OCI-LY7 (cell line): ENCODE measurements around the gene FCGBP. TPM values are rescaled to one million over a fixed set of nuclear protein-coding genes. Genes with fewer than 3 reads are reported as not detected.

Source experiments
- BruUV-seq: library from RNA; stranded (reverse); fragments of 400-500 nt; replicated peaks from 2 replicates; lab custom pipeline; 2021; lab: Mats Ljungman, UMichigan
- CTCF ChIA-PET: fragments of 300-600 bp; sonication (Branson Sonifier 250); formaldehyde crosslinking; loops from one replicate; lab custom pipeline; 2022; ENCODE audit warnings: antibody characterized with exemption; ENCODE audit not compliant: unreplicated experiment; lab: Charles Lee
- POLR2A ChIA-PET: fragments of 300-600 bp; sonication (Branson Sonifier 250); formaldehyde crosslinking; loops from one replicate; lab custom pipeline; 2022; ENCODE audit warnings: antibody characterized with exemption; lab: Charles Lee
- DNase-seq: peaks from one replicate; pipeline ENCODE4 v3.0.0-alpha.2; 2015; ENCODE audit warnings: low spot score
- H2AFZ ChIP-seq: fragments of 200-600 bp; sonication (generic), shearing (Covaris generic); 2 replicates; pipeline ENCODE4 v1.6.1; 2014; ENCODE audit warnings: mild to moderate bottlenecking, antibody characterized with exemption, low read length, moderate library complexity
- H3K27ac ChIP-seq: fragments of 200-600 bp; sonication (generic); 2 replicates; pipeline ENCODE4 v1.5.1; 2014; ENCODE audit warnings: mixed run types, low read depth, mild to moderate bottlenecking, moderate library complexity, low read length, inconsistent platforms; ENCODE audit not compliant: poor library complexity, severe bottlenecking
- H3K36me3 ChIP-seq: fragments of 200-600 bp; sonication (generic); 2 replicates; pipeline ENCODE4 v1.6.1; 2014; ENCODE audit warnings: mild to moderate bottlenecking, antibody characterized with exemption, low read length, moderate library complexity, mixed read lengths; ENCODE audit not compliant: insufficient read depth
- H3K4me1 ChIP-seq: fragments of 200-600 bp; sonication (generic); 2 replicates; pipeline ENCODE4 v1.5.1; 2014; ENCODE audit warnings: mild to moderate bottlenecking, low read length; ENCODE audit not compliant: insufficient read depth, poor library complexity, severe bottlenecking
- H3K4me2 ChIP-seq: fragments of 200-600 bp; sonication (generic); 2 replicates; pipeline ENCODE4 v1.6.1; 2014; ENCODE audit warnings: mild to moderate bottlenecking, low read length
- H3K4me3 ChIP-seq: fragments of 200-600 bp; sonication (generic); 2 replicates; pipeline ENCODE4 v1.5.1; 2014; ENCODE audit warnings: mild to moderate bottlenecking, low read depth, low read length; ENCODE audit not compliant: poor library complexity, severe bottlenecking
- H3K79me2 ChIP-seq: fragments of 200-600 bp; sonication (generic); 2 replicates; pipeline ENCODE4 v1.6.1; 2016; ENCODE audit warnings: low read depth, mild to moderate bottlenecking, low read length, moderate library complexity, mixed read lengths; ENCODE audit not compliant: insufficient read depth
- H3K9me2 ChIP-seq: fragments of 200-600 bp; sonication (generic); 2 replicates; pipeline ENCODE4 v1.6.1; 2016; ENCODE audit warnings: mild to moderate bottlenecking, low read length, mixed read lengths; ENCODE audit not compliant: insufficient read depth
- H3K9me3 ChIP-seq: fragments of 200-600 bp; sonication (generic); 2 replicates; pipeline ENCODE4 v1.6.1; 2014; ENCODE audit warnings: mild to moderate bottlenecking, mixed run types, low read length, mixed read lengths
- H4K20me1 ChIP-seq: fragments of 200-600 bp; sonication (generic); 2 replicates; pipeline ENCODE4 v1.6.1; 2014; ENCODE audit warnings: mild to moderate bottlenecking, antibody characterized with exemption, low read length, moderate library complexity, mixed read lengths; ENCODE audit not compliant: insufficient read depth
- CTCF ChIP-seq: fragments of 200-600 bp; sonication (generic); conservative IDR thresholded peaks from 2 replicates; pipeline ENCODE4 v1.5.1; 2014; ENCODE audit warnings: mild to moderate bottlenecking, antibody characterized with exemption, low read length, moderate library complexity, mixed read lengths
- EZH2phosphoT487 ChIP-seq: fragments of 200-600 bp; sonication (generic); IDR thresholded peaks from 2 replicates; pipeline ENCODE4 v1.6.1; 2018; ENCODE audit warnings: low read depth, borderline replicate concordance, mild to moderate bottlenecking, mixed run types, antibody characterized with exemption, low read length, moderate library complexity, mixed read lengths
- intact Hi-C: fragments of 100-400 bp; cut with micrococcal nuclease; formaldehyde crosslinking; loops from one replicate; pipeline ENCODE4 v1.10.0; 2022; ENCODE audit not compliant: unreplicated experiment
- total RNA-seq, 2 experiments: library from RNA; depleted of rRNA in 1 of 2; stranded (reverse); fragments of >200 nt in 1 of 2; shearing (Covaris generic) in 1 of 2; gene quantifications; 2 replicates each; pipeline ENCODE4 v1.2.3, GENCODE V29; 2014 to 2022

The FCGBP gene
- total RNA-seq, 2 experiments from 2014 or later: 0.41 to 1.7 TPM

GRCh38 chr19:39916236-39916635, 18.2 kb downstream of the FCGBP start:
- Histone ChIP-seq H2AFZ (no peak overlapping the region), H3K79me2 (no peaks in the 10 kb centered on the region), H3K9me3 (no peaks in the 10 kb centered on the region), H4K20me1 (no peaks in the 10 kb centered on the region), H3K27ac (no peak overlapping the region), H3K4me1 (no peaks in the 10 kb centered on the region), H3K36me3 (no peaks in the 10 kb centered on the region), H3K9me2 (no peaks in the 10 kb centered on the region), H3K4me2 (no peak overlapping the region), H3K4me3 (no peak overlapping the region)
- ChIA-PET POLR2A (interaction anchor here (0.5 kb wide), 1 partner anchor 156 kb away, joined by 3 read pairs; no protein-coding TSS in a partner anchor), CTCF (no interaction called here)
- intact Hi-C loops: no loop called here
- BruUV-seq: no TSS peak
- no peak for DNase-seq
- no peak for TF ChIP-seq EZH2phosphoT487
- TF ChIP-seq CTCF: no peak

- TF ChIP-seq EZH2phosphoT487: no peak
- TF ChIP-seq CTCF: no peak
- no peaks in the 10 kb centered on the region for H4K20me1 ChIP-seq
- H3K4me3 ChIP-seq: no peak overlapping the region
- H2AFZ ChIP-seq: no peak overlapping the region
- H3K9me2 ChIP-seq: no peaks in the 10 kb centered on the region
- ChIA-PET CTCF (no interaction called here), POLR2A (interaction anchor here (0.5 kb wide), 1 partner anchor 156 kb away, joined by 3 read pairs; no protein-coding TSS in a partner anchor)
- no peak for DNase-seq
- intact Hi-C loops: no loop called here
- no peaks in the 10 kb centered on the region for H3K9me3 ChIP-seq
- no peaks in the 10 kb centered on the region for H3K79me2 ChIP-seq
- H3K4me2 ChIP-seq: no peak overlapping the region
- no TSS peak for BruUV-seq
- no peaks in the 10 kb centered on the region for H3K4me1 ChIP-seq
- H3K36me3 ChIP-seq: no peaks in the 10 kb centered on the region
- no peak overlapping the region for H3K27ac ChIP-seq
Measured at GRCh38 chr19:39915848-39916215, 18.6 kb downstream of the FCGBP start.

- Histone ChIP-seq H3K36me3 (no peaks in the 10 kb centered on the region), H3K9me3 (no peaks in the 10 kb centered on the region), H4K20me1 (no peaks in the 10 kb centered on the region), H3K79me2 (no peaks in the 10 kb centered on the region), H3K4me3 (no peak overlapping the region), H3K9me2 (no peaks in the 10 kb centered on the region), H3K27ac (no peak overlapping the region), H3K4me2 (no peak overlapping the region), H3K4me1 (no peaks in the 10 kb centered on the region), H2AFZ (no peak overlapping the region)
- no TSS peak for BruUV-seq
- TF ChIP-seq CTCF (no peak), EZH2phosphoT487 (no peak)
- DNase-seq: no peak
- ChIA-PET POLR2A (interaction anchor here (0.6 kb wide), 1 partner anchor 61 kb away, joined by 4 read pairs; no protein-coding TSS in a partner anchor), CTCF (no interaction called here)
- intact Hi-C loops: no loop called here
Measured at GRCh38 chr19:39915101-39915847, 19.2 kb downstream of the FCGBP start.
